ENCODE data around the gene SELENOI.

DNA sequence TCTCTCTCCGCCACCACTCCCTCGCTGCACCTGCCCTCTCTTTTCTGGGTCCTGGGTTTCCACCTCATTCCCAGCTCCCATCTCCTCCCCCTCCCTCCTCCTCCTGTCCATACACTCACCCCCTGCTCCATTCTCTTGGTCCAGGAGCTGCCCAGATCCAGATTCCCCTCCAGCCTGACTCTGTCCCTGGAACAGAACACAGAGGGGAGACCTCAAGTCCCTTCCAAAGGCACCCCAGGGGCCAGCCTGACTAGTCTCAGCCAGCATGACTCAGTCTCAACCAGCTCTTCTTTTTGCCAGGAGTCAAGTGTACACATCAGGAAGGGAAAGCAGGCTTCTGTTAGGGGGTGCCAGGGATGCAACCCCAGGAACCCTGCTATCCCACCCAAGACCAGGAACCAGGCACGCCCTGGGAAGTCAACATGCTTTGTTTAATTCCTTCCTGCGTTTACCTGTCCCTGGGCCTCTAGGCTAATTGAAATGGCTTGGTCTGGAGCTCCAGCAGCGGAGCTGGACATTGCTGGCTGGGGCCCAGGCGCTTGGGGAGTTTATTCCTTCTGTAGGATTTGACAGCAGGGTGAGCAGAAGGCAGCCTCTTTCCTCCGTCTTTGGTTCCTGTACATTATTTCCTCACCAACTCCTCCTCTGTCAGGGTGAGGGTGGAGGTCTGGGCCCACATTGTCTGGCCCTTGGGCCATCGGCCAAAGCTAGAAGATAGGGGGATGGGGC is 28.4 kb upstream of the SELENOI start:
- TF ChIP-seq HDGF (IDR thresholded peaks at IDR 0.05; ENCODE audit: borderline replicate concordance): no peak
- TF ChIP-seq SP1 (IDR thresholded peaks at IDR 0.05): no peak
- no peak for TF ChIP-seq ARNT (IDR thresholded peaks at IDR 0.05)
- TF ChIP-seq NFRKB (IDR thresholded peaks at IDR 0.05): no peak
- no peak for TF ChIP-seq FOXM1 (IDR thresholded peaks at IDR 0.05; ENCODE audit: borderline replicate concordance)
- TF ChIP-seq FOXK2 (IDR thresholded peaks at IDR 0.05): no peak
- TF ChIP-seq ZNF384 (IDR thresholded peaks at IDR 0.05): no peak
- TF ChIP-seq BHLHE40 (IDR thresholded peaks at IDR 0.05; ENCODE audit: borderline replicate concordance): no peak
- no peak for TF ChIP-seq CTBP1 (IDR thresholded peaks at IDR 0.05; ENCODE audit: borderline replicate concordance)
- no peak for TF ChIP-seq SUZ12 (IDR thresholded peaks at IDR 0.05)
- TF ChIP-seq ELF4 (IDR thresholded peaks at IDR 0.05): no peak
- TF ChIP-seq TARDBP (IDR thresholded peaks at IDR 0.05): no peak

Data from HEK293T (cell line).